LNCaP clone FGC (cell line): ENCODE data around the gene TRHDE.
A peak's percentile ranks its signal among the peaks of the same experiment; 100 is the strongest.

Experiments
- DNase-seq: peaks from one replicate; pipeline ENCODE4 v3.0.0-alpha.2; 2011; ENCODE audit warnings: low read depth
- H3K4me3 ChIP-seq: 2 replicates; pipeline ENCODE4 v1.5.1; 2011; ENCODE audit warnings: mild to moderate bottlenecking, low read depth, low read length, control low read depth
- TF ChIP-seq, protein P1 (sequence below): IDR thresholded peaks from 2 replicates; pipeline ENCODE4 v1.5.1; 2012; ENCODE audit warnings: mild to moderate bottlenecking; ENCODE audit not compliant: control insufficient read depth, insufficient read depth; ENCODE audit errors: extremely low read depth

The TRHDE gene

GRCh38 chr12:72368719-72369422 lies 96.7 kb downstream of the TRHDE start:
- H3K4me3 ChIP-seq = no peak overlapping the region
- DNase-seq = peak; percentile 36
- TF ChIP-seq, protein P1, sequence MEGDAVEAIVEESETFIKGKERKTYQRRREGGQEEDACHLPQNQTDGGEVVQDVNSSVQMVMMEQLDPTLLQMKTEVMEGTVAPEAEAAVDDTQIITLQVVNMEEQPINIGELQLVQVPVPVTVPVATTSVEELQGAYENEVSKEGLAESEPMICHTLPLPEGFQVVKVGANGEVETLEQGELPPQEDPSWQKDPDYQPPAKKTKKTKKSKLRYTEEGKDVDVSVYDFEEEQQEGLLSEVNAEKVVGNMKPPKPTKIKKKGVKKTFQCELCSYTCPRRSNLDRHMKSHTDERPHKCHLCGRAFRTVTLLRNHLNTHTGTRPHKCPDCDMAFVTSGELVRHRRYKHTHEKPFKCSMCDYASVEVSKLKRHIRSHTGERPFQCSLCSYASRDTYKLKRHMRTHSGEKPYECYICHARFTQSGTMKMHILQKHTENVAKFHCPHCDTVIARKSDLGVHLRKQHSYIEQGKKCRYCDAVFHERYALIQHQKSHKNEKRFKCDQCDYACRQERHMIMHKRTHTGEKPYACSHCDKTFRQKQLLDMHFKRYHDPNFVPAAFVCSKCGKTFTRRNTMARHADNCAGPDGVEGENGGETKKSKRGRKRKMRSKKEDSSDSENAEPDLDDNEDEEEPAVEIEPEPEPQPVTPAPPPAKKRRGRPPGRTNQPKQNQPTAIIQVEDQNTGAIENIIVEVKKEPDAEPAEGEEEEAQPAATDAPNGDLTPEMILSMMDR = no peak

DNA sequence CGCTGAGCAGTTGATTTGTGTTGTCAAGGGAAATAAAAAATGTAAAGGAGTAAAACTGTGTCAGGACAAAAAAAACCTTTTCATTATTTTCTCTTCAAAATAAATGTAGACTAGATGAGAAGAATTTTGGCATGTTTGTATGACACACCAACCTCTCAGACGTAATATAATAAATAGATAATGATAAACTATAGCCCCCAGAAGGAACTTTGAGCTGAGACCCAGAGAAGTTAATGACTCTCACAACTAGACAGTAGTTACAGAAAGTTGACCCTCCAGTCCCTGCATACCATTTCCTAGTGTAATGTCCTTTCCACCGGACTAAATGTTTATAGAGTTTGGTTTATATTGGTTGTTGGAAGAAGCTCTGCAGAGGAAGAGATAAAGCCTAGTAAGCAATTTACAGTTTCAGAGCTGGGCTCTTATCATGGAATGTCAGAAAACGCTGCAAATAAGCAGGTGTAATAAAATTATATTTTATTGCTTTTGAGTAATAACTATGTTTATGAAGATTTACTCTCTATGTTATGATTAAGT lies 97.3 kb downstream of the TRHDE start:
- TF ChIP-seq, protein P1 = no peak
- H3K4me3 ChIP-seq = no peak overlapping the region
- DNase-seq = no peak

GRCh38 chr12:72380441-72380840 lies 108.3 kb downstream of the TRHDE start:
- TF ChIP-seq, protein P1 = no peak
- H3K4me3 ChIP-seq = no peak overlapping the region
- no peak for DNase-seq

DNA sequence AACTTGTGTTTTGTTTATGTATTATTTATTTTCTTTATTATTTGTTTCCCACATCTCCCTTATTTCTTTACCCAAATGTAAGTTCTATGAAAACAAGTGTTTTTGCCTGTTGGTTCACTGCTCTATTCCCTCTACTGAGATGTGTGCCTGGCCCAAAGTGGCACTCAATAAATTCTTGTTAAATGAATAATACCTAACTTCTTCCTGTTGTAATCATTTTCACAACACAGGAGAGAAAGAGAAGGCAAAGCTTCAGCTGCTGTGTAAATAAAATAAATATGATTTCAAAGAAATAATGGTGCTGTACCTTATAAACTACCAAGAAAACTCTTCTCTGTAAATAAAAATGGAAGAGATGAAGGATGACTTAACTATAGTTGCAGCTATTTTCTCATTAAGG lies 116.2 kb downstream of the TRHDE start:
- no peak overlapping the region for H3K4me3 ChIP-seq
- no peak for DNase-seq

DNA sequence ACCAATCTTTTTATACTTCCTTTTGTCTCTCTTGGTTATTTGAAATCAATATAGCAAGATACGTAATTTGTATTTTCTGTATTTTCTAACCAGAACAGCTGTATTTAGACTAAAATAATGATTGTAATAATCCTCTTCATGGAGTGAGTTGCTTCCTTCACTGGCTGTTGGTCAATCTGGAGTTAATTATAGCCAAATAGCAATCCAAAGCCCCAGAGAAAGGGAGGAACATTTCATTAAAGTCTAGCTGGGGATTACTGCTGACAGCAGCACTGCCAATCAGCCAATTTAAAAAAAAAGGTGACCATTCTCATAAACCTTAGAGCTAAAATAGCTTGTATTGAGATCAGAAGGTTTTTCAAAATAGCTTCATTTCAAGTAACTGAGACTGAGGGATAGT lies 118.0 kb downstream of the TRHDE start:
- H3K4me3 ChIP-seq = no peak overlapping the region
- DNase-seq = no peak
- TF ChIP-seq, protein P1 = no peak

More for the DNA sequence above, 116.2 kb downstream of the TRHDE start:
- TF ChIP-seq, protein P1 = no peak

DNA sequence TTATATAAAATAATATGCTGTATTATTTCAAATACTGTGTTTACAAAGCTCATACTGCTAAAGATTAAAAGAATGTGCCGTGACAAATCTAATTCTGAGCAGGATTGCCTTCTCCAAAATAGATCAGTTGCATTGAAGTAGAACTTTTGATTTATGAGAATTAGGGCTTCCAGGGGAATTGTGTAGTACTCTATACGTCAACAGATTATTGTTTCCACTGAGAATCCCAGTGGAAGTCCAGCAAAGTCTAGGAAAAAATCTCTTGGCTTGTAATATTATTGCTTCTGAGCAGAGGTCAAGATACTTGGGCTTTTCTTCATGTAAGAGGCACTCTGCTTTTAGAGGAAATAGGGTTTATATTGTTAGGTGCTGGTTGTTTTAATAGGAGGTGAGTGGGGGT lies 133.9 kb downstream of the TRHDE start:
- no peak for DNase-seq
- TF ChIP-seq, protein P1 = no peak
- no peak overlapping the region for H3K4me3 ChIP-seq
